GM18858 (cell line): ENCODE measurements around the gene ACKR2.
A peak's percentile ranks its signal among the peaks of the same experiment; 100 is the strongest.

Experiments
- ATAC-seq: cut with Tn5 transposase; IDR thresholded peaks from one replicate; pipeline ENCODE4 v1.9.1; 2021; ENCODE audit not compliant: unreplicated experiment

ACKR2 gene, protein sequence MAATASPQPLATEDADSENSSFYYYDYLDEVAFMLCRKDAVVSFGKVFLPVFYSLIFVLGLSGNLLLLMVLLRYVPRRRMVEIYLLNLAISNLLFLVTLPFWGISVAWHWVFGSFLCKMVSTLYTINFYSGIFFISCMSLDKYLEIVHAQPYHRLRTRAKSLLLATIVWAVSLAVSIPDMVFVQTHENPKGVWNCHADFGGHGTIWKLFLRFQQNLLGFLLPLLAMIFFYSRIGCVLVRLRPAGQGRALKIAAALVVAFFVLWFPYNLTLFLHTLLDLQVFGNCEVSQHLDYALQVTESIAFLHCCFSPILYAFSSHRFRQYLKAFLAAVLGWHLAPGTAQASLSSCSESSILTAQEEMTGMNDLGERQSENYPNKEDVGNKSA

DNA sequence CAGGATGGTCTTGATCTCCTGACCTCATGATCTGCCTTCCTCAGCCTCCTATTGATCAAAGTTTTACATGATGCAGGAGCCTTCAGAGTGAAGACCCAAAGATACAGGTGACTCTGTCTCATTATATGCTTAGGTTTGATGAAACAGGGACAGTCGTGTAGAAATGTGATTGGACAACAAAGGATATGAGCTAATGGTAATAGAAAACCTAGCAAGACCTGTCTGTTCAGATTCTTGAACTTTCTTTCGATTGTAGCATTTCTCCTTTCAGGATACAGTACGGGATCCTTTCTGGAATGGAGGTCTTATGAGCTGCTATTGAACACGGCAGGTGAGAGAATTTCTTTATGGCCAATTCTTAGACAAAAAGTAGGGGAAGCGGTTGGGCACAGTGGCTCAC is at the start of gene ACKR2:
TSS of gene ACKR2 (plus strand) at position 244 of the 400 bp plus-strand sequence. CDS start 55,058 bp downstream, outside the sequence.
- ATAC-seq: no peak

DNA sequence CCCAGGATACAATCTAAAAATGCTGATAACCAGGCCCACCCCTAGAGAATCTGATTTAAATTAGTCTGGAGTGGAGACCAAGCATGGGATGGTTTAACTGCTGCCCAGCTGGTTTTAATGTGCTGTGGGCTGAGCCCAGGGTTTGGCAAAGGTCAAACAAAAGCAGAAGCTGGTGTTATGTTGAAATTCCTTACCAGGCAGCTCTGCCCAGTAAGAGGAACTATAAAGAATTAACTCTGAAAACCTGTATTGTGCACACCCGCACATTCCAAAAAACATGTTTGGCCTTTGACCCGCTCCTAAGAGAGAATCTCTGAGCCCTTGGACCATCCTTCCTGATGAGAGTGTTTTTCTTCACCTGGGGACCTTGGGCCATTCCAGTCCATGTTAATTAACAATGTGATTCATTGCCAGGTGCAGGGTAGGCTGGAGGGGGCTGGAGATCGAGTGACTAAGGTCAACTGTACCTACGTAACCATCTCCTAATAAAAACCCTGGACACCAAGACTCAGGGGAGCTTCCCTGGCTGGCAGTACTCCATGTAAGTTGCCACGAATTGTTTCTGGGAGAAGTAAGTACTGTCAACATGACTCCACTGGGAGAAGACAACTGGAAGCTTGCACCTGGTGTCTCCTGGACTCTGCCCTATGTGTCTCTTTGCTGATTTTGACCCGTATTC is 47.1 kb upstream of the ACKR2 start:
- no peak for ATAC-seq

DNA sequence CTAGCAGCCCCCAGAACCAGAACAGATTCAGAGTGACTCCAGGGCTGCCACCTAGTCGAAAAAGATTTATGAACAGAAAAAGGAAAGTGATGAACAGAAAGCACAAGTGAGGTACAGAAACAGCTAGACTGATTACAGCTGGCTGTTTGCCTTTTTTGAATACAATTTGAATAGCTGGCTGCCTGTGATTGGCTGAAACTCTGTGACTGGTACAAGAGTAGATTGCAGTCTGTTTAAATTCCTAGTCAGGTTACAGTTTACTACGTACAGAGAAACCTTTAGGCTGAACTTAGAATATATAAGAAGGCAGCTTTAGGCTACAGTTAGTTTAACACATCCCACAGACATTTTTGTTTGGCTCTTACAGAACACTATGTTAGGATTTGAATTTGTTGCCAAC is 46.2 kb upstream of the ACKR2 start:
- ATAC-seq: no peak

DNA sequence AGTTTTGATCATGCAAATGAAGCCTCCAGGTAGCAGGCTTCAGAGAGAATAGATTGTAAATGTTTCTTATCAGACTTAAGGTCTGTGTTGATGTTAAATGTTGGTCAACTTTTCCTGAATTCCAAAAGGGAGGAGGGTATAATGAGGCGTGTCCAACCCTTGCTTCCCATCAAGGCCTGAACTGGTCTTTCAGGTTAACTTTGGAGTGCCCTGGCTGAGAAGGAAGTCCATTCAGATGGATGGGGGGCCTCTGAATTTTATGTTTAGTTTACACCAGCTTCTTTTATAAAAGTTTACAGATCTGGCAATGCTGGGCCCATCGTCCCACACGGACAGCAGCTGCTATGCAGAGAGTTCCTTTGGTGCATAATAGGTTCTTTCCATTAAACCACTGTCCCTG is 45.1 kb upstream of the ACKR2 start:
- ATAC-seq: no peak

DNA sequence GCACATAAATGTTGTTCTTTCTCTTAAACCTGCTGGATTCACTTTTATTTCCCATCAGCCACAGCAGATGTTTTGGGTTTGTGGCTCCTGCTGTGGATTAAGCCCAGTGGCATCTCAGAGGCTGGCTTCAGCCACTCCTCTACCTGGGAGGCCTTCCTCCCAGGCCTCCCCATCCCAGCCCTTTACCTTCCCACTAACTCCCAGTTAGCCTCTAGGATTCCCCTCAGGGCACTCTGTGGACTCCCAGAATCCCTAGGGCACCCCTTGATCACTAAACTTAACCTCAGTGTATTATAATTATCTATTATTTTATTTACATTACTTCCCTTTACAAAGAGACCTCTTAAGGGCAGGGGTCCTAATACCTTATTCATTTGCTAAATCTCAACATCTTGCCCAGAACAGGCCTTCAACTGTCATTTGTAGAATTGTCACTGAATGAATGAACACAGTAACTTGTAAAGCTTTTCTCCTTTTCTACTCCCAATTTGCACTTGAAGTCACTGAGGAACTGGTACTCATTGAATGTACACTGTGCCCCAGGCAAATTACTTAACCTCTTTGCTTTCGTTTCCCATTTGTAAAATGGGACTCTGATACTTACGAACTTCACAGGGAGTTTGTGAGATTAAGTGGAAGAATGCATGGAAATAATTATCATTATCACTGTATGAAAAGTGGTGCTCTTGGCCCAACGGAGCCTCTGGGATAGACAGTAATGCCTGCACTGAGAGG is 44.5 kb upstream of the ACKR2 start:
- ATAC-seq: no peak

DNA sequence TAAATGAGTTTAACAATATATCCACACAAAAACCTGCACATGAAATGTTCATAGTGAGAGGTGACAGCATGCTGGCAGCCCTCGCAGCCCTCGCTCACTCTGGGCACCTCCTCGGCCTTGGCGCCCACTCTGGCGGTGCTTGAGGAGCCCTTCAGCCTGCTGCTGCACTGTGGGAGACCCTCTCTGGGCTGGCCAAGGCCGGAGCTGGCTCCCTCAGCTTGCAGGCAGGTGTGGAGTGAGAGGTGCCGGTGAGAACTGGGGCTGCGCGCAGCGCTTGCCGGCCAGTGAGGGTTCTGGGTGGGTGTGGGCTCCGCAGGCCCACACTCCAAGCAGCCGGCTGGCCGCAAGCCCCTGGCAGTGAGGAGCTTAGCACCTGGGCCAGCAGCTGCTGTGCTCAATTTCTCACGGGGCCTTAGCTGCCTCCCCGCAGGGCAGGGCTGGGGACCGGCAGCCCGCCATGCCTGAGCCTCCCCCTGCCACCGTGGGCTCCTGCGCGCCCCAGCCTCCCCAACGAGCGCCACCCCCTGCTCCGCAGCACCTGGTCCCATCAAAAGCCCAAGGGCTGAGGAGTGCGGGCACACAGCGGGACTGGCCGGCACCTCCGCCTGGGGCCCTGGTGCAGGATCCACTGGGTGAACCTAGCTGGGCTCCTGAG is 39.6 kb upstream of the ACKR2 start:
- no peak for ATAC-seq

DNA sequence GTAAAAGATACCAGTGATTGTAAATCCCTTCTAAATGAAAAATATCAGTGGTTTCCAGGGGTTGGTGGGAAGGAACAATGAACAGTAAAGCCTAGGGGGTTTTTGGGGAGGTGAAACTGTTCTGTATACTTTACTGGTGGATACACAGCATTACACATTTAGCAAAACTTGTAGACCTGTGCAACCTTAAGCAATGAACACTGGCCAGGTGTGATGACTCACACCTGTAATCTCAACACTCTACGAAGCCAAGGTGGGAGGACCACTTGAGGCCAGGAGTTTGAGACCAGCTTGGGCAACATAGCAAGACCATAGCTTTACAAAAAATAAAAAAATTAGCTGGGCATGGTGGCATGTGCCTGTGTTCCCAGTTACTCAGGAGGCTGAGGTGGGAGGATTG is 38.0 kb upstream of the ACKR2 start:
- no peak for ATAC-seq

DNA sequence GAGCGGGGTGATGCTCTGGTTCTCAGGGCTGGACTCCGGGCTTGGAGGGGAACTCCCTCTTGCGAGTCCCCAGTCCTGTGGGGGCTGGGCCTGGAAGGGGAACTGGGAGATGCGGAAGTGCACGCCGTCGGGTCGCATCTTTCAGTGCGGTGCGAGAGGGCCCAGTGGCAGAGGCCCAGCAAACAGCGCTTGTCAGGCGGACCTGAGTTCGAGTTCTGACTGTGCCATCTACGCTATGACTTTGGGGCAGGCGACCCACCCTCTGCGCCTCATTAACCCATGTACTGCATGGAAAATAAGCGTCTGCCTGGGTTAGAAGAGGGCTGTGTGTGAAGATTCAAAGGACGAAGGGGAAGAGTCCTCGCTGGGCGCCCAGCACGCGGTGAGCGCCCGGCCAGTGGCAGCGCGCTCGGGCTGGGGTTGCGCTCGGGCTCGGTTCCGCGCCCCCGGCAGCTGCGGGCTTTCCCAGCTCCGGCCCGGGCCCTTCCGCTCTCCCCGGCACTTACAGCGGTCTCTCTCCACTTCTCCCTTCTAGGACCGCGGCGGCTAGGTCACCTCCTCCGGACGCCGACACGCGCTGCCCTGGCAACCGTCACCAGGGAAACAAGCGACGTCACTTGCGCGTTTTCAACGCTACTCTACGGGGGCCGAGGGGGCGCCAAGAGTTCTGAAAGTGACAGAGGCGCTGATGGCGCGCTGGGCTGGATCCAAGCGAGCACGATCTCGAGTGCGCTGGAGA is 36.4 kb upstream of the ACKR2 start, which contains the start of gene CCDC13:
TSS of gene CCDC13 (minus strand) at position 584 of the 739 bp plus-strand sequence. CDS start 14,908 bp downstream, outside the sequence.
- ATAC-seq: peak; percentile 95

DNA sequence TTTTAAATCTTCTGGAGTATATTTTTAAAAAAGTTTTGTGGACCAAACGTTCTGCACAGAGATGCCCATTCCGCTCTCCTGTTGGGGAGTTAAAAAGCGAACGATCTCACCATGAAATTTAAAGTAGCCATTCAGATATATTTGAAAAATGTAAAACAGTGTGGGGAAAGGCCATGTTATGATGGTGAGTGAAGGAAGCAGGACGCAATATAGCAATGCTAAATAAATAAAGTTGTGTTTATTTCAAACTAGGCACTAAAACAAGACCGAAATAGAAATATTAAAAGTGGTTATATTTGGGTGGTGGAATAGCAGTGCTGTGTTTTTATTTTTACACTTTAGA is 35.9 kb upstream of the ACKR2 start:
- no peak for ATAC-seq

DNA sequence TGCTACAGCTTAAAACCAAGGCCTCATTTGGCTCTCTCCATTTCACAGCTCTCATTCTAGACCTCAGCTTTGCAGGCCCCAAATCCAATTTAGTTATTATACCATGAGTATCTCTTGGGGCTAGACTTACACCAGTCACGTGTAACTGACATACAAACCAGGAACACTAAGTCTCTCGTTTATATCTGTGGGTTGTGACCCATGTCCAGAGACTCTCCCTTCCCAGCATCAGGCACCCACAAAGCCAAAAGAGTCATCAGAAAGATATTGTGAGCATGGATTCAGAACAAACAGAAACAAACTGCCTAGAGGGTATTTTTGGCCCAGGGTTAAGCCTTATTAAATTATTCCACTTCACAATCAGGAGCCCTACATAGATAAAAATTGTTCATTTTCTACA is 30.6 kb upstream of the ACKR2 start:
- ATAC-seq: no peak

DNA sequence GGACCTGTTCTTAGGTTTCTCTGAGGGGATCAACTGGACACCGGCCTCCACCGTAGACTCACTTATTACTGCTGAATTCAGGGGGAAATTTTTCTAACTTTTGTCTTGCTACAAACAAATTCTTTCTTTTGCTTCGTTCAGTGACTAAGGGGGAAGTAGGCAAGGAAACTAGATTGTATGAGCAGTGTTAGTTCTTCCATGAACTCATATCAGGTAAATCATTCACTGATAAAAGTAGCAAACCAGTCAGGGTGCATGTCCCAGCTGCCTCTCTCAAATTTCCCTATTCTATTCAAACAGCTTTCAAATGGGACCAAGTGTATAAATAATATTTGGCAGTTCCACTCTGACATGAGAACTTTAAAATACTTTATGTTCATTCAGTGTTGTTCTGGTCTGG is 28.8 kb upstream of the ACKR2 start:
- ATAC-seq: no peak

DNA sequence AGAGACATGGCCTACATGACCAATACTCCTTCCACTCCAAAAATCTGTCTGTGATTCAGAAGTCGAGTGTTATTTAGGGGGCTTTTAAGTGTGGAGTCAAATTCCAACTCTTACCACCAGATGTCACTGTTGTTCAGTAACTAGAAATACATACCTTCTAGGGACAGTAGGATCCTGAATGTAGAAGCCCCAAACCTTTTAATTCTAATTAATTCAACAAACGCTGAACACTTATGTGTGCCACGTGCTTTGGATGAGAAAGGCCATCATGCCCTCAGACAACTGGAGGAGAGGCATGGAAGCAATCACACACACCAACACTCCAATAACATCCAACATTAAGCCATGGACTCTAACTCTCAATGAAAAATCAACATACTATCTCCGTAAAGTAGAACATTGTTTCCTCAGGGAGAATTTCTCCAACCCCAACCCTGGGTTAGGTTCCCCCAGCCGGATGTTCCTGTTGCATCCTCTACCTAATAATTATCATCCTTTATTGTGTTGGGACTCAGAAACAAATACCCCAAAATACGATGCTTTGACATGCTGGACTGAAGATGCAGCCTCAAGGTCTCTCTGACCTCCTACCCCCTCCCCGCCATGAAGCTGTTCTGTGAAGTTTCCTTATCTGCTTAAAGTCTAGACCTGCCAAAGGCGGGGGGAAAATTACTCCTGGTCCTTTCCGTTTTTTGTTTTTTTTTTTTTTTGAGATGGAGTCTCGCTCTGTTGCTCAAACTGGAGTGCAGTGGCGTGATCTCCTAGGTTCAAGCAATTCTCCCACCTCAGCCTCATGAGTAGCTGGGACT is 28.1 kb upstream of the ACKR2 start:
- ATAC-seq: no peak

DNA sequence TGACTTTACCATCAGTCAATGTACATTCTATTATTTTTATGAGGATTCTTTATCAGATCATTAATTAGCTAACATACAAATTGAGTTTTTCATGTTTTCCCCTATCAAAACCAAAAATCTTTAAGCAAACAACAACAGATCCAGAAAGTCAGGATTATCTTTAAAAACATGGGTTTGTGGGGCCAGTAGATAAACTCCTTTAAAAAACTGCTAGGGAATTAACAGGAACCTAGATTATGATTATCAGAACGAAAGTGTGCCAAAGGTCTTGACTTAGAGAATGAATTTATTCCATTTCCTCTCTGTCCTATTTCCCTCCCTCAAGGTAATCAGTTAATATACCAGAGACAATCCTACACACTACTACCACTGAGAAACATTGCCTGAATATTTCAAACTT is 23.0 kb upstream of the ACKR2 start:
- no peak for ATAC-seq

DNA sequence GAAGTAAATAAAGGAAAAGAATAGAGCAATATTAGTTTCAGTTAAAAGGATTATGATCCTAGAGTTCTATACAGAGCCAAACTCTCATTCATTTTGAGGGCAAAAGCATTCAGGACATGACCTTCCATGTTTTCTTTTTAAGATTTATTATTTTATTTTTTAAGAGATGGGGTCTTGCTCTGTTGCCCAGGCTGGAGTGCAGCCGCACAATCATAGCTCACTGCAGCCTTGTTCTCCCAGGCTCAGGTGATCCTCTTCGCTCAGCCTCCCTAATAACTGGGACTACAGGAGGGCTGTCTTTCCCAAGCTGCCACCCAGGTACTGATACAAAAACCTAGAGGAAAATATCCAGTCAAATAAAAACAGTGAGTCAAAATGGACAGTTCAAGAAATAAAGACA is 22.6 kb upstream of the ACKR2 start:
- ATAC-seq: no peak

DNA sequence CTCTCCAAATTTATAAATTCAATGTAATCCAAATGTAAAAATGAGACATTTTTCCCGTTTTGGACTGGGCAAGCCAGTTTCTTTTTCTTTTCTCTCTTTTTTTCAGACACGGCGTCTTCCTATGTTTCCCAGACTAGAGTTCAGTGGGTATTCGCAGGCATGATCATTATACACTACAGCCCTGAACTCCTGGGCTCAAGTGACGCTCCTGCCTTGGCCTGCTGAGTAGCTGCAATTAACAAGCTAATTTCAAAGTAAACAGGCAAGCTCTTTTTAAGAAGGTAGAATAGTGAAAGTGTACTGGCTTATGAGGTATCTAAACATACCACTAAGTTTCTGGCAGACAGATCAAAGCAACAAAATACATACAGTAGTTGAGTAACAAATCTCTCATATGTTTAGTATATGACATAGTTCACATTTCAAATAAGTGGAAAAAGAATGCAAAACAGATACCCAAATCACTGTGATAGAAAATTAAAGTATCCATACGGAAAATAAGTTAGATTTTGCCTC is 18.5 kb upstream of the ACKR2 start:
- no peak for ATAC-seq

DNA sequence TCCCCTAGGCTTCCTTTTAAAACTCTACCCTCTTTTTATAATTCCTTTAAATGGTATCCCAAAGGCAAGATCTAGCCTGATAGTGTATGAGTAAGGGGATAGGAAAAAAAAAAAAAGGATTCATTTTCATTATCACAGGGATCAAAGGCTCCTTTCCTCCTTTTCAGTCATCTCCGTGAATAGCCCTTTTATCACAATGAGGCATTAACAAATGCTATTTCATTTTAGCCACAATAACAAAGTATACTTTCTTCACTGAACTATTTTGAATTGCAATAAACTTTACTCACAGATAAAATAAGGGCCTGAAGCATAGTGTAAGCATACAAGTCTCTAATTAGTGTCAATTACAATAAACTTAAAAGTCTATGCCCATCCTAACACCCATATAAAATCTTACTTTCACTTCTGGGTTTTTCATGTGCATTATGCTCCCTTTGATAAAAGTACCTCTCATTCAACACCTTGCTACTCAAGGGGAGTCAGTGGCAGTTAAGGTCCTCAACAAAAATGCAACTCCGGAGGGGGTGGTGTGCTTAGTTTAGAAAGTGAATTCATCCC is 13.5 kb upstream of the ACKR2 start:
- no peak for ATAC-seq

DNA sequence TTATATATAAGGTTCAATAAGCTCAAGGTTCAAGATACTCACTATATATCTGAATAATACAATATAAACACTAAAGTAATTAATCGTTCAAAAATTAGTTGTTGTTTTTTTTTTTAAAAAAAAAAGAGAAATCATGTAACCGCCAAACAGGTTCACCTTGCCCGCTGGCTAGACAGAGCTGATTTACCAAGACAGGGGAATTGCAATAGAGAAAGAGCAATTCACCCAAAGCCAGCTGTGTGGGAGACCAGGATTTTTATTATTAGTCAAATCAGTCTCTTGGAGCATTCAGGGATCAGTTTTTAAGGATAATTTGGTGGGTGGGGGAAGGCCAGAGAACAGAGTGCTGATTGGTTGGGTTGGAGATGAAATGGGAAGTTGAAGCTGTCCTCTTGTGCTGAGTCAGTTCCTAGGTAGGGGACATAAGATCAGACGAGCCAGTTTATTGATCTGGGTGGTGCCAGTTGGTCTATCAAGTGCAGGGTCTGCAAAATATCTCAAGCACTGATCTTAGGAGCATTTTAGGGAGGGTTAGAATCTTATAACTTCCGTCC is 12.8 kb upstream of the ACKR2 start:
- ATAC-seq: no peak

DNA sequence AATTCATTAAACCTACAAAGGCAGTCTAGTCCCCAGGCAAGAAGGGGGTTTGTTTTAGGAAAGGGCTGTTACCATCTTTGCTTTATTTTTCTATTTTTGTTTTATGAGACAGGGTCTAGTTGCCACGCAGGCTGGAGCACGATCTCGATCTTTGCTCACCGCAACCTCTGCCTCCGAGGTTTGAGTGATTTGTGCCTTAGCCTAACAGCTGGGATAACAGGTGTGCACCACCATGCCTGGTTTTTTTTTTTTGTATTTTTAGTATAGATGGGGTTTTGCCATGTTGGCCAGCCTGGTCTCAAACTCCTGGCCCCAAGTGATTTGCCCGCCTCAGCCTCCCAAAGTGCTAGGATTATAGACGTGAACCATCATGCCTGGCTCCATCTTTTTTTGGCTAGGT is 9.9 kb upstream of the ACKR2 start:
- no peak for ATAC-seq

DNA sequence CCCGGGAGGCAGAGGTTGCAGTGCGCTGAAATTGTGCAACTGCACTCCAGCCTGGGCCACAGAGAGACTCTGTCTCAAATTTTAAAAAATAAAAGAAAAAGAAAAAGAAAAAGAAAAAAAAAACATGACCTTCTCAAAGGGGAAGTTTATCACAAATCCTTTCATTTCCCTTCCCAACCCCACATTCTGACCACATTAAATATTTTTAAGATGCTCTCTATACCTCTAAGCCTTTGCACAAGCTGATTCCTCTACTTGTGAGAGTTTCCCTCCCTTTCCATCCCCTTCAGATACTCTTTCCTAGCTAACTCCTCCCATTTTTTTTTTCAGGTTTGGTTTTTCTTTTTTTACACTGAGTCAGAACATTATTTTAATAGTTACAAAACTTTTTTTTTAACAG is 9.0 kb upstream of the ACKR2 start:
- no peak for ATAC-seq
